ENCODE results near the gene ABAT.

The ABAT gene

GRCh38 chr16:8763899-8764298 is 89.5 kb downstream of the ABAT start:
- DNase-seq, result no peak
- H3K27ac ChIP-seq, result no peak overlapping the region
- H3K36me3 ChIP-seq (replicated peaks), result no peaks in the 10 kb centered on the region
- H3K27me3 ChIP-seq (replicated peaks), result no peaks in the 10 kb centered on the region
- H3K4me3 ChIP-seq (ENCODE audit: low read depth, low read length), result no peak overlapping the region
- in situ Hi-C loops (cut with HindIII; ENCODE audit: low pct_ligation_motif_present, low sequenced_read_pairs), result no loop called here
- TF ChIP-seq, protein P1, sequence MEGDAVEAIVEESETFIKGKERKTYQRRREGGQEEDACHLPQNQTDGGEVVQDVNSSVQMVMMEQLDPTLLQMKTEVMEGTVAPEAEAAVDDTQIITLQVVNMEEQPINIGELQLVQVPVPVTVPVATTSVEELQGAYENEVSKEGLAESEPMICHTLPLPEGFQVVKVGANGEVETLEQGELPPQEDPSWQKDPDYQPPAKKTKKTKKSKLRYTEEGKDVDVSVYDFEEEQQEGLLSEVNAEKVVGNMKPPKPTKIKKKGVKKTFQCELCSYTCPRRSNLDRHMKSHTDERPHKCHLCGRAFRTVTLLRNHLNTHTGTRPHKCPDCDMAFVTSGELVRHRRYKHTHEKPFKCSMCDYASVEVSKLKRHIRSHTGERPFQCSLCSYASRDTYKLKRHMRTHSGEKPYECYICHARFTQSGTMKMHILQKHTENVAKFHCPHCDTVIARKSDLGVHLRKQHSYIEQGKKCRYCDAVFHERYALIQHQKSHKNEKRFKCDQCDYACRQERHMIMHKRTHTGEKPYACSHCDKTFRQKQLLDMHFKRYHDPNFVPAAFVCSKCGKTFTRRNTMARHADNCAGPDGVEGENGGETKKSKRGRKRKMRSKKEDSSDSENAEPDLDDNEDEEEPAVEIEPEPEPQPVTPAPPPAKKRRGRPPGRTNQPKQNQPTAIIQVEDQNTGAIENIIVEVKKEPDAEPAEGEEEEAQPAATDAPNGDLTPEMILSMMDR (IDR thresholded peaks at IDR 0.05; ENCODE audit: low read depth, low read length, missing control alignments), result no peak

DNA sequence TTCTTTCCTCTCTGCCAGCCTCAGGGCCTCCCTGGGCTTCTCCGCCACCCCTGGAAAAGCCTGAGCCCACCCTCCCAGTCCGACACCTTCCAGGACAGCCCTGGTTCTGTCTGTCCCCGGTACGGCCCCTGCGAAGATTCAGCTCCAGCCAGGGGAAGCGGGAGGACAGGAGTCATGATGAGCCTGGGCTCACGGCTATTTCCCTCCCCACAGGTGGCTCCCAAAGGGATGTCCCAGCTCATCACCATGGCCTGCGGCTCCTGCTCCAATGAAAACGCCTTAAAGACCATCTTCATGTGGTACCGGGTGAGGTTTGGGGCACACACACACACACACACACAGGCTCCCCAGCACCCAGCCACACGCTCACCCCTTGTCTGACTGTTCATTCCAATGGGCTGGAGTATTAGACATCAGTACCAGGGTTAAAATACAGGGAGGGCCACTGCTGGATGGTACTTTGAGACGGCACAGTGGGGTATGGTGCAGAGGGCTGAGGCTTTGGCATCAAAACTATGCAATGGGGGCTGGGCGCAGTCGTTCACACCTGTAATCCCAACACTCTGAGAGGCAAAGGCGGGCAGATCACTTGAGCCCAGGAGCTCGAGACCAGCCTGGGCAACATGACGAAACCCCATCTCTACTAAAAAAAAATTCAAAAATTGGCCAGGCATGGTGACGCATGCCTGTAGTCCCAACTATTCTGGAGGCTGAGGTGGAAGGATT is 90.3 kb downstream of the ABAT start:
- TF ChIP-seq, protein P1 (IDR thresholded peaks at IDR 0.05; ENCODE audit: low read depth, low read length, missing control alignments), result no peak
- no peak for DNase-seq
- H3K4me3 ChIP-seq (ENCODE audit: low read depth, low read length), result no peak overlapping the region
- H3K27me3 ChIP-seq (replicated peaks), result no peaks in the 10 kb centered on the region
- in situ Hi-C loops (cut with HindIII; ENCODE audit: low pct_ligation_motif_present, low sequenced_read_pairs), result no loop called here
- no peaks in the 10 kb centered on the region for H3K36me3 ChIP-seq (replicated peaks)
- H3K27ac ChIP-seq, result no peak overlapping the region

GRCh38 chr16:8767176-8767575 is 92.8 kb downstream of the ABAT start:
- H3K27me3 ChIP-seq (replicated peaks), result no peaks in the 10 kb centered on the region
- no peaks in the 10 kb centered on the region for H3K36me3 ChIP-seq (replicated peaks)
- H3K27ac ChIP-seq, result no peak overlapping the region
- in situ Hi-C loops (cut with HindIII; ENCODE audit: low pct_ligation_motif_present, low sequenced_read_pairs), result no loop called here
- DNase-seq, result no peak
- TF ChIP-seq, protein P1 (IDR thresholded peaks at IDR 0.05; ENCODE audit: low read depth, low read length, missing control alignments), result no peak
- no peak overlapping the region for H3K4me3 ChIP-seq (ENCODE audit: low read depth, low read length)

- Histone ChIP-seq H3K36me3 (replicated peaks) (no peaks in the 10 kb centered on the region), H3K27ac (no peak overlapping the region), H3K4me3 (ENCODE audit: low read depth, low read length) (no peak overlapping the region), H3K27me3 (replicated peaks) (no peaks in the 10 kb centered on the region)
- in situ Hi-C loops (cut with HindIII; ENCODE audit: low pct_ligation_motif_present, low sequenced_read_pairs), result no loop called here
- TF ChIP-seq, protein P1 (IDR thresholded peaks at IDR 0.05; ENCODE audit: low read depth, low read length, missing control alignments), result no peak
- DNase-seq, result no peak
These were observed 93.9 kb downstream of the ABAT start for GRCh38 chr16:8768283-8768682.

- TF ChIP-seq, protein P1 (IDR thresholded peaks at IDR 0.05; ENCODE audit: low read depth, low read length, missing control alignments), result no peak
- in situ Hi-C loops (cut with HindIII; ENCODE audit: low pct_ligation_motif_present, low sequenced_read_pairs), result no loop called here
These were observed 94.3 kb downstream of the ABAT start for GRCh38 chr16:8768692-8769091.

GRCh38 chr16:8773537-8773936 is 99.1 kb downstream of the ABAT start:
- Histone ChIP-seq H3K27ac (no peak overlapping the region), H3K36me3 (replicated peaks) (no peaks in the 10 kb centered on the region), H3K27me3 (replicated peaks) (no peaks in the 10 kb centered on the region), H3K4me3 (ENCODE audit: low read depth, low read length) (no peak overlapping the region)
- in situ Hi-C loops (cut with HindIII; ENCODE audit: low pct_ligation_motif_present, low sequenced_read_pairs), result no loop called here
- TF ChIP-seq, protein P1 (IDR thresholded peaks at IDR 0.05; ENCODE audit: low read depth, low read length, missing control alignments), result no peak
- no peak for DNase-seq

More at GRCh38 chr16:8768692-8769091, 94.3 kb downstream of the ABAT start:
- Histone ChIP-seq H3K27me3 (replicated peaks) (no peaks in the 10 kb centered on the region), H3K4me3 (ENCODE audit: low read depth, low read length) (no peak overlapping the region), H3K27ac (no peak overlapping the region), H3K36me3 (replicated peaks) (no peaks in the 10 kb centered on the region)
- DNase-seq, result no peak
